Fibroblast of lung (primary cell): ENCODE data around the gene CHRNA3. TPM values are rescaled to one million over a fixed set of nuclear protein-coding genes. Genes with fewer than 3 reads are reported as not detected.

Experiments
- DNase-seq, 2 donors: peaks; one replicate each; pipeline versions ENCODE4 v3.0.0 to v3.0.0-alpha.2; 2010; ENCODE audit warnings: low read depth in 2 of 2
- H2AFZ ChIP-seq: 2 replicates; pipeline ENCODE4 v1.5.1; 2012; ENCODE audit warnings: low read length, control low read depth, inconsistent platforms
- H3K27ac ChIP-seq: 2 replicates; pipeline ENCODE4 v1.5.1; 2011; ENCODE audit warnings: low read length, control low read depth; ENCODE audit not compliant: insufficient read depth
- H3K27me3 ChIP-seq: 2 replicates; pipeline ENCODE4 v1.5.1; 2011; ENCODE audit warnings: mild to moderate bottlenecking, low read length; ENCODE audit not compliant: control insufficient read depth, insufficient read depth
- H3K36me3 ChIP-seq: 2 replicates; pipeline ENCODE4 v1.5.1; 2011; ENCODE audit warnings: low read length; ENCODE audit not compliant: control insufficient read depth, insufficient read depth
- H3K4me1 ChIP-seq: 2 replicates; pipeline ENCODE4 v1.5.1; 2011; ENCODE audit warnings: low read length; ENCODE audit not compliant: control insufficient read depth, insufficient read depth; ENCODE audit errors: extremely low read depth
- H3K4me2 ChIP-seq: 2 replicates; pipeline ENCODE4 v1.5.1; 2011; ENCODE audit warnings: low read length, control low read depth; ENCODE audit not compliant: insufficient read depth; ENCODE audit errors: extremely low read depth
- H3K4me3 ChIP-seq, 4 experiments: fragments of 200-600 bp in 1 of 4; sonication (generic) in 1 of 4; replicated peaks in 1 of 4; 2 replicates each; pipeline ENCODE4 v1.5.1; 2011 to 2016; ENCODE audit warnings: low read length in 4 of 4, low read depth in 3 of 4, mild to moderate bottlenecking in 3 of 4, control low read depth in 2 of 4, inconsistent platforms in 1 of 4, mixed read lengths in 1 of 4; ENCODE audit not compliant: insufficient read depth in 1 of 4; ENCODE audit errors: control extremely low read depth in 1 of 4
- H3K79me2 ChIP-seq: 2 replicates; pipeline ENCODE4 v1.5.1; 2012; ENCODE audit warnings: mild to moderate bottlenecking, low read length, inconsistent platforms; ENCODE audit not compliant: control insufficient read depth, insufficient read depth
- H3K9ac ChIP-seq: 2 replicates; pipeline ENCODE4 v1.5.1; 2011; ENCODE audit warnings: mild to moderate bottlenecking, low read length, control low read depth; ENCODE audit not compliant: insufficient read depth
- H3K9me3 ChIP-seq: 2 replicates; pipeline ENCODE4 v1.5.1; 2012; ENCODE audit warnings: low read depth, low read length; ENCODE audit not compliant: control insufficient read depth, insufficient read depth
- H4K20me1 ChIP-seq: 2 replicates; pipeline ENCODE4 v1.5.1; 2011; ENCODE audit warnings: low read length; ENCODE audit not compliant: control insufficient read depth, insufficient read depth; ENCODE audit errors: extremely low read depth
- CTCF ChIP-seq, 2 donors: IDR thresholded peaks in 1 of 2; conservative IDR thresholded peaks in 1 of 2; 1 replicate in 1 of 2; 2 replicates in 1 of 2; pipeline ENCODE4 v1.5.1; 2011 to 2012; ENCODE audit warnings: low read length in 2 of 2, control low read depth in 1 of 2, inconsistent platforms in 1 of 2, low read depth in 1 of 2, mild to moderate bottlenecking in 1 of 2
- EZH2 ChIP-seq: IDR thresholded peaks from 2 replicates; pipeline ENCODE4 v1.5.1; 2012; ENCODE audit warnings: low read length, control low read depth, mild to moderate bottlenecking; ENCODE audit errors: missing control alignments
- polyA plus RNA-seq, 2 donors: library from polyadenylated mRNA; depleted of rRNA in 1 of 2; stranded (reverse) in 1 of 2; unstranded in 1 of 2; fragments of >200 nt; gene quantifications; 2 replicates each; pipeline ENCODE4 v1.2.1, GENCODE V29; 2011 to 2012; ENCODE audit warnings: missing spikeins in 1 of 2
- total RNA-seq: library from RNA; depleted of rRNA; stranded (reverse); fragments of >200 nt; gene quantifications from 2 replicates; pipeline ENCODE4 v1.2.1, GENCODE V29; 2014

The CHRNA3 gene
- total and polyA plus RNA-seq, 2 donors (not counting 1 experiment from before 2014, with no cell fraction given), result not detected

- no peak overlapping the region for H3K9ac ChIP-seq
- no peak for DNase-seq
- H3K4me2 ChIP-seq, result no peak overlapping the region
- H3K9me3 ChIP-seq, result no peaks in the 10 kb centered on the region
- H3K4me1 ChIP-seq, result no peaks in the 10 kb centered on the region
- no peaks in the 10 kb centered on the region for H4K20me1 ChIP-seq
- no peak overlapping the region for H2AFZ ChIP-seq
- no peaks in the 10 kb centered on the region for H3K79me2 ChIP-seq
- no peaks in the 10 kb centered on the region for H3K36me3 ChIP-seq
- H3K4me3 ChIP-seq, result no peak overlapping the region
- TF ChIP-seq EZH2, result no peak
- no peak overlapping the region for H3K27ac ChIP-seq
- no peaks in the 10 kb centered on the region for H3K27me3 ChIP-seq
Measured at GRCh38 chr15:78603467-78603866, 17.3 kb downstream of the CHRNA3 start.

DNA sequence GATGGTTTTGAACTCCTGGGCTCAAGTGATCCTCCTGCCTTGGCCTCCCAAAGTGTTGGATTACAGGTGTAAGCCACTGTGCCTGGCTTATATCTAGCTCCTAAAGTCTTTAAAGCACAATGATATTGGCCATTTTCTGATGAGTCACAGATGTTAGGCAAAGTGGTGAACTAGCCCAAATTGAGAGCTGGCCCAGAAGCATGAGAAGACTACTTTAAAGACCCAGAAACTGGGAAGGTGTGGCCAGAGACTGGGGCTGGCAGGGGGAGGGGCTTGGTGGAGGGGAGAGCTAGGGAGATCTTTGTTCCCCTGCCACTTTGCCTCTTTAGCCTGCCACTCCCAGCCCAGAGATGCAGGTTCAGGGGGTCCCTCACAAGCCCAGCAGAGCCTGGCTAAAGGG lies 21.6 kb downstream of the CHRNA3 start:
- H4K20me1 ChIP-seq, result no peaks in the 10 kb centered on the region
- H3K4me3 ChIP-seq, result no peak overlapping the region
- no peaks in the 10 kb centered on the region for H3K27me3 ChIP-seq
- H3K9me3 ChIP-seq, result no peaks in the 10 kb centered on the region
- H3K4me2 ChIP-seq, result no peak overlapping the region
- H3K4me1 ChIP-seq, result no peaks in the 10 kb centered on the region
- H3K36me3 ChIP-seq, result no peaks in the 10 kb centered on the region
- H2AFZ ChIP-seq, result no peak overlapping the region
- no peak for TF ChIP-seq EZH2
- no peak for TF ChIP-seq CTCF (conservative IDR thresholded peaks at IDR 0.05 in 1 of 2, IDR thresholded peaks at IDR 0.05 in 1 of 2; ENCODE audit: low read depth in 1 of 2, low read length in 2 of 2)
- H3K9ac ChIP-seq, result no peak overlapping the region
- H3K79me2 ChIP-seq, result no peaks in the 10 kb centered on the region
- H3K27ac ChIP-seq, result no peak overlapping the region
- DNase-seq, result no peak

GRCh38 chr15:78598348-78598747 lies 22.4 kb downstream of the CHRNA3 start:
- H4K20me1 ChIP-seq, result no peaks in the 10 kb centered on the region
- H3K4me2 ChIP-seq, result no peak overlapping the region
- H3K9ac ChIP-seq, result no peak overlapping the region
- no peaks in the 10 kb centered on the region for H3K9me3 ChIP-seq
- H3K4me3 ChIP-seq, result no peak overlapping the region
- no peaks in the 10 kb centered on the region for H3K4me1 ChIP-seq
- H2AFZ ChIP-seq, result no peak overlapping the region
- no peaks in the 10 kb centered on the region for H3K79me2 ChIP-seq
- no peaks in the 10 kb centered on the region for H3K27me3 ChIP-seq
- no peak overlapping the region for H3K27ac ChIP-seq
- H3K36me3 ChIP-seq, result no peaks in the 10 kb centered on the region
- no peak for DNase-seq
- TF ChIP-seq CTCF (conservative IDR thresholded peaks at IDR 0.05 in 1 of 2, IDR thresholded peaks at IDR 0.05 in 1 of 2; ENCODE audit: low read depth in 1 of 2, low read length in 2 of 2), result no peak
- no peak for TF ChIP-seq EZH2
